GM19324 (cell line): ENCODE results near the gene CTNND2.

Experiments used
- ATAC-seq: cut with Tn5 transposase; IDR thresholded peaks from one replicate; pipeline ENCODE4 v1.9.1; 2021; ENCODE audit warnings: mild to moderate bottlenecking, moderate library complexity; ENCODE audit not compliant: unreplicated experiment, low FRiP score

Gene CTNND2

GRCh38 chr5:11150976-11151375 is 753.3 kb downstream of the CTNND2 start:
- no peak for ATAC-seq

- ATAC-seq, result no peak
Observed at GRCh38 chr5:11148810-11149539, 755.3 kb downstream of the CTNND2 start.

- no peak for ATAC-seq
Observed at GRCh38 chr5:11146171-11146570, 758.1 kb downstream of the CTNND2 start.

- no peak for ATAC-seq
Observed at GRCh38 chr5:11143456-11144267, 760.6 kb downstream of the CTNND2 start.

GRCh38 chr5:11139217-11139865 is 764.9 kb downstream of the CTNND2 start:
- ATAC-seq, result no peak

- no peak for ATAC-seq
Observed at GRCh38 chr5:11130131-11130530, 774.1 kb downstream of the CTNND2 start.

GRCh38 chr5:11128021-11128420 is 776.2 kb downstream of the CTNND2 start:
- no peak for ATAC-seq

- no peak for ATAC-seq
Observed at GRCh38 chr5:11126844-11127243, 777.4 kb downstream of the CTNND2 start.

GRCh38 chr5:11121885-11122284 is 782.4 kb downstream of the CTNND2 start:
- no peak for ATAC-seq

- ATAC-seq, result no peak
Observed at GRCh38 chr5:11110128-11110527, 794.1 kb downstream of the CTNND2 start.

- no peak for ATAC-seq
Observed at GRCh38 chr5:11105696-11106095, 798.5 kb downstream of the CTNND2 start.

GRCh38 chr5:11104651-11105112 is 799.6 kb downstream of the CTNND2 start:
- ATAC-seq, result no peak

- ATAC-seq, result no peak
Observed at GRCh38 chr5:11104210-11104609, 800.0 kb downstream of the CTNND2 start.

GRCh38 chr5:11084111-11084510 is 820.1 kb downstream of the CTNND2 start:
- ATAC-seq, result no peak

GRCh38 chr5:11082404-11082945 is 821.8 kb downstream of the CTNND2 start:
- no peak for ATAC-seq

GRCh38 chr5:11076945-11077613 is 827.2 kb downstream of the CTNND2 start:
- no peak for ATAC-seq

- ATAC-seq, result no peak
Observed at GRCh38 chr5:11075035-11075805, 829.0 kb downstream of the CTNND2 start.

GRCh38 chr5:11072568-11072967 is 831.7 kb downstream of the CTNND2 start:
- no peak for ATAC-seq

GRCh38 chr5:11072076-11072475 is 832.2 kb downstream of the CTNND2 start:
- no peak for ATAC-seq

- no peak for ATAC-seq
Observed at GRCh38 chr5:11069041-11069440, 835.2 kb downstream of the CTNND2 start.
